ENCODE measurements around the gene ATXN7. TPM values are rescaled to one million over a fixed set of nuclear protein-coding genes. Genes with fewer than 3 reads are reported as not detected.

ATXN7 gene
- total and polyA plus RNA-seq, 2 of the 13 experiments (the other 11 are each of a cell fraction or from before 2014, with no cell fraction given) = 13.8 to 20.0 TPM

DNA sequence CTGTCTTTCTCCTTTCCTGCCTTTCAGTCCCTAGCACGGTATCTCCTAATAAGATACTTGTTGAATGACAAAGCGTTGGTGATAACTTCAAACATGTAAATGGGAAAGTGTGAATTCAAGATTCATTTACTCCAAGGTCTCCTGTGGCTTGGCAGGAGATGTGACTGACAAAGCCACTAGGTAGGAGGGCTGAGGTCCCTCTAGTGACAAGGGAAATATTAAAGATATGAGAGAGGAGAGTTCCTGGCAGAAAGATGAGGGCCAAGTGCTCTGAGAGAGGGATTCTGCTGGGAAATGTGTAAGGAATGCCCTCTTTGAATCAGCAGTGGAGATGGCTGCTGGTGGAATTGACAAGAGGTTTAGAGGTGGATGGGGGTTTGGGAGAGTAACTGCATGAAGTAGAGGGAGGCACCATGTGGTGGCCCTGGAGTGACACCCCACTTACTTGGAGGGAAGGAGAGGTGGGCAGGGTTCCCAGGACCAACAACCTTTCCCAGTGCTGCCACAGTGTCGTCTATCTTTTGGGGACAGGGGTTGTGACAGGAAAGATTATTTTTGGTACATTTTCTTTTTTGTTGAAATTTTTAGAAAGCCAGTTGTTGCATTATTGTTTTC is 91.5 kb downstream of the ATXN7 start (continued):
- TF ChIP-seq, protein P1, sequence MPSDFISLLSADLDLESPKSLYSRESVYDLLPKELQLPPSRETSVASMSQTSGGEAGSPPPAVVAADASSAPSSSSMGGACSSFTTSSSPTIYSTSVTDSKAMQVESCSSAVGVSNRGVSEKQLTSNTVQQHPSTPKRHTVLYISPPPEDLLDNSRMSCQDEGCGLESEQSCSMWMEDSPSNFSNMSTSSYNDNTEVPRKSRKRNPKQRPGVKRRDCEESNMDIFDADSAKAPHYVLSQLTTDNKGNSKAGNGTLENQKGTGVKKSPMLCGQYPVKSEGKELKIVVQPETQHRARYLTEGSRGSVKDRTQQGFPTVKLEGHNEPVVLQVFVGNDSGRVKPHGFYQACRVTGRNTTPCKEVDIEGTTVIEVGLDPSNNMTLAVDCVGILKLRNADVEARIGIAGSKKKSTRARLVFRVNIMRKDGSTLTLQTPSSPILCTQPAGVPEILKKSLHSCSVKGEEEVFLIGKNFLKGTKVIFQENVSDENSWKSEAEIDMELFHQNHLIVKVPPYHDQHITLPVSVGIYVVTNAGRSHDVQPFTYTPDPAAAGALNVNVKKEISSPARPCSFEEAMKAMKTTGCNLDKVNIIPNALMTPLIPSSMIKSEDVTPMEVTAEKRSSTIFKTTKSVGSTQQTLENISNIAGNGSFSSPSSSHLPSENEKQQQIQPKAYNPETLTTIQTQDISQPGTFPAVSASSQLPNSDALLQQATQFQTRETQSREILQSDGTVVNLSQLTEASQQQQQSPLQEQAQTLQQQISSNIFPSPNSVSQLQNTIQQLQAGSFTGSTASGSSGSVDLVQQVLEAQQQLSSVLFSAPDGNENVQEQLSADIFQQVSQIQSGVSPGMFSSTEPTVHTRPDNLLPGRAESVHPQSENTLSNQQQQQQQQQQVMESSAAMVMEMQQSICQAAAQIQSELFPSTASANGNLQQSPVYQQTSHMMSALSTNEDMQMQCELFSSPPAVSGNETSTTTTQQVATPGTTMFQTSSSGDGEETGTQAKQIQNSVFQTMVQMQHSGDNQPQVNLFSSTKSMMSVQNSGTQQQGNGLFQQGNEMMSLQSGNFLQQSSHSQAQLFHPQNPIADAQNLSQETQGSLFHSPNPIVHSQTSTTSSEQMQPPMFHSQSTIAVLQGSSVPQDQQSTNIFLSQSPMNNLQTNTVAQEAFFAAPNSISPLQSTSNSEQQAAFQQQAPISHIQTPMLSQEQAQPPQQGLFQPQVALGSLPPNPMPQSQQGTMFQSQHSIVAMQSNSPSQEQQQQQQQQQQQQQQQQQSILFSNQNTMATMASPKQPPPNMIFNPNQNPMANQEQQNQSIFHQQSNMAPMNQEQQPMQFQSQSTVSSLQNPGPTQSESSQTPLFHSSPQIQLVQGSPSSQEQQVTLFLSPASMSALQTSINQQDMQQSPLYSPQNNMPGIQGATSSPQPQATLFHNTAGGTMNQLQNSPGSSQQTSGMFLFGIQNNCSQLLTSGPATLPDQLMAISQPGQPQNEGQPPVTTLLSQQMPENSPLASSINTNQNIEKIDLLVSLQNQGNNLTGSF (CRISPR knock-in tag; IDR thresholded peaks at IDR 0.05) = no peak
- TF ChIP-seq ZNF20 (CRISPR knock-in tag; IDR thresholded peaks at IDR 0.05) (no peak), SRSF1 (optimal IDR thresholded peaks at IDR 0.05; ENCODE audit: low read depth, low read length) (no peak), ZFP82 (CRISPR knock-in tag; IDR thresholded peaks at IDR 0.05; ENCODE audit: borderline replicate concordance) (no peak), CCAR2 (optimal IDR thresholded peaks at IDR 0.05; ENCODE audit: low read depth, low read length) (no peak), ZSCAN29 (CRISPR knock-in tag; conservative IDR thresholded peaks at IDR 0.05) (no peak)

DNA sequence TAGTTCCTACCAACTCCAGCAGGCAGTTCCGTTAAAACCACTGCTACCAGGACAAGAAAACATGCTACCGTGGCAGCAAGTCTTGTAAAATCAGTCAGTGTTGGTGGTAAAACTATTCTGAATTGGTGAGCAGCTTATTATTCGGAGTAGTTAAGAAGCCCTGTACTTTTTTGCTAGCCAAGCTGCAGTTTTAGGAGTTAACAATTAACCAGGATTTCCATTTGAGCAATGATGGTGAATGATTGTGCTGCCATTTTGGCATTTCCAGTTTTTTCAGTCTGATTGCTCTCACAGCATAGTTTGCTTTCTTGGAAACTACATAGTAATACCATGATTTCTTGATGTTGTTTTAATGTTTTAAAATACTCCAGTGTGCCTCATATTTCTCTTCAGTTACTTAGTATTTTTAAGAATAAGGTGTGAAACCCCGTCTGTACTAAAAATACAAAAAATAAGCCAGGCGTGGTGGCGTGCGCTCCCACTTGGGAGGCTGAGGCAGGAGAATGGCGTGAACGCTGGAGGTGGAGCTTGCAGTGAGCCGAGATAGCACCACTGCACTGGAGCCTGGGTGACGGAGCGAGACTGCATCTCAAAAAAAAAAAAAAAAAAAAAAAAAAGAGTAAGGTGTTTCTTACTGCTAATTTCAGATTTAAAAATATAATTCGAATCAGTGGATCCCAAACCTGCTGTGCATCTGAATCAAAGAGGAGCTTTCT is 92.3 kb downstream of the ATXN7 start:
- POLR2A ChIA-PET = no interaction called here
- CTCF ChIA-PET (ENCODE audit: low intra/inter-chr PET ratio, low total read pairs) = no interaction called here
- Histone ChIP-seq H3K36me3 (replicated peaks in 1 of 2; ENCODE audit: control insufficient read depth in 1 of 2, insufficient read depth in 2 of 2, low read length in 2 of 2) (peaks cover 5 to 33% of the 10 kb centered on the region in 2 experiments; a peak in 4 of 5 replicates), H3K27ac (ENCODE audit: extremely low read length, insufficient read depth, low read length) (no peak overlapping the region), H3K4me2 (ENCODE audit: low read depth, low read length) (no peak overlapping the region), H3K9ac (ENCODE audit: insufficient read depth, low read depth, low read length) (no peak overlapping the region), H3K27me3 (ENCODE audit: control insufficient read depth in 1 of 2, insufficient read depth in 2 of 2, low read length in 2 of 2) (no peaks in the 10 kb centered on the region), H3K9me3 (ENCODE audit: low read length) (no peaks in the 10 kb centered on the region), H2AFZ (ENCODE audit: low read length) (no peak overlapping the region), H3K79me2 (ENCODE audit: insufficient read depth, low read length) (peaks cover 6% of the 10 kb centered on the region), H3K4me3 (replicated peaks in 1 of 3; ENCODE audit: insufficient read depth in 1 of 3, low read depth in 2 of 3, low read length in 3 of 3) (no peak overlapping the region), H3K4me1 (ENCODE audit: insufficient read depth, low read length) (peaks cover 7% of the 10 kb centered on the region; the same call in 1 of the 2 replicates), H4K20me1 (ENCODE audit: insufficient read depth, low read length) (no peaks in the 10 kb centered on the region)
- no peak for ATAC-seq
- in situ Hi-C loops (cut with HindIII; ENCODE audit: extremely low pct_ligation_motif_present, low pct_unique_long_range_greater_than_20kb) (no loop called here), intact Hi-C loops (cut with micrococcal nuclease; ENCODE audit: unreplicated experiment) (no loop called here)
- DNase-seq (ENCODE audit: low spot score) = no peak
- BruUV-seq (replicated peaks) = no TSS peak
- FAIRE-seq = no peak
- 97% methylated on average over 13 of the region's 13 CpGs for WGBS (ENCODE audit: low lambda C conversion rate)
- no peak for TF ChIP-seq GLI4 (CRISPR knock-in tag; IDR thresholded peaks at IDR 0.05; ENCODE audit: borderline replicate concordance)
- TF ChIP-seq, protein P2, sequence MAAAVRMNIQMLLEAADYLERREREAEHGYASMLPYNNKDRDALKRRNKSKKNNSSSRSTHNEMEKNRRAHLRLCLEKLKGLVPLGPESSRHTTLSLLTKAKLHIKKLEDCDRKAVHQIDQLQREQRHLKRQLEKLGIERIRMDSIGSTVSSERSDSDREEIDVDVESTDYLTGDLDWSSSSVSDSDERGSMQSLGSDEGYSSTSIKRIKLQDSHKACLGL (CRISPR knock-in tag; IDR thresholded peaks at IDR 0.05) = no peak
- TF ChIP-seq ZFX (CRISPR knock-in tag; IDR thresholded peaks at IDR 0.05; ENCODE audit: low read depth) = no peak
- TF ChIP-seq, protein P3, sequence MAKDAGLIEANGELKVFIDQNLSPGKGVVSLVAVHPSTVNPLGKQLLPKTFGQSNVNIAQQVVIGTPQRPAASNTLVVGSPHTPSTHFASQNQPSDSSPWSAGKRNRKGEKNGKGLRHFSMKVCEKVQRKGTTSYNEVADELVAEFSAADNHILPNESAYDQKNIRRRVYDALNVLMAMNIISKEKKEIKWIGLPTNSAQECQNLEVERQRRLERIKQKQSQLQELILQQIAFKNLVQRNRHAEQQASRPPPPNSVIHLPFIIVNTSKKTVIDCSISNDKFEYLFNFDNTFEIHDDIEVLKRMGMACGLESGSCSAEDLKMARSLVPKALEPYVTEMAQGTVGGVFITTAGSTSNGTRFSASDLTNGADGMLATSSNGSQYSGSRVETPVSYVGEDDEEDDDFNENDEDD (CRISPR knock-in tag; IDR thresholded peaks at IDR 0.05; ENCODE audit: borderline replicate concordance) = no peak
- no peak for TF ChIP-seq ZBTB8A (CRISPR knock-in tag; IDR thresholded peaks at IDR 0.05; ENCODE audit: borderline replicate concordance, low read depth)
- no peak for TF ChIP-seq KMT2B (CRISPR knock-in tag; IDR thresholded peaks at IDR 0.05)
- no peak for TF ChIP-seq RFX3 (CRISPR knock-in tag; IDR thresholded peaks at IDR 0.05)
- TF ChIP-seq HNRNPH1 (optimal IDR thresholded peaks at IDR 0.05; ENCODE audit: low read depth, low read length) = no peak
- no peak for TF ChIP-seq ARID2 (CRISPR knock-in tag; IDR thresholded peaks at IDR 0.05; ENCODE audit: borderline replicate concordance)

Measured in HepG2 (cell line).